Tibial artery (tissue), 4 donors: ENCODE data around the gene POLG2.

ENCODE experiments used
- DNase-seq, 2 donors: peaks; one replicate each; pipeline ENCODE4 v3.0.0-alpha.2; 2019
- H3K27ac ChIP-seq, 2 donors: fragments of 200-600 bp; sonication (generic) in 1 of 2; 1 replicate in 1 of 2; 2 replicates in 1 of 2; pipeline ENCODE4 v1.5.1; 2018 to 2019; ENCODE audit warnings: mild to moderate bottlenecking in 1 of 2
- H3K27me3 ChIP-seq, 2 donors: fragments of 200-600 bp; sonication (generic) in 1 of 2; one replicate each; pipeline versions ENCODE4 v1.5.1 to v1.6.0; 2016 to 2019
- H3K36me3 ChIP-seq, 3 donors: fragments of 200-600 bp; sonication (generic) in 2 of 3; one replicate each; pipeline ENCODE4 v1.5.1; 2016 to 2019; ENCODE audit warnings: mild to moderate bottlenecking in 2 of 3
- H3K4me1 ChIP-seq, 4 donors: fragments of 200-600 bp; sonication (generic) in 2 of 4; 1 replicate in 3 of 4; 2 replicates in 1 of 4; pipeline ENCODE4 v1.5.1; 2016 to 2019
- H3K4me3 ChIP-seq, 2 donors: fragments of 200-600 bp; sonication (generic) in 1 of 2; 1 replicate in 1 of 2; 2 replicates in 1 of 2; pipeline ENCODE4 v1.5.1; 2018 to 2019; ENCODE audit warnings: mild to moderate bottlenecking in 2 of 2
- H3K9me3 ChIP-seq, 3 donors: fragments of 200-600 bp; sonication (generic) in 1 of 3; one replicate each; pipeline ENCODE4 v1.5.1; 2016 to 2019
- intact Hi-C: fragments of 100-400 bp; cut with DNase I; formaldehyde crosslinking; loops from one replicate; pipeline ENCODE4 v1.15.0; 2023; ENCODE audit warnings: low total_unique reads
- TF ChIP-seq, protein P1 (sequence below), 2 experiments: fragments of 200-600 bp in 1 of 2; fragments of 450-650 bp in 1 of 2; IDR thresholded peaks; one replicate each; pipeline ENCODE4 v1.5.1; 2017 to 2019; ENCODE audit warnings: antibody characterized with exemption in 2 of 2, mild to moderate bottlenecking in 1 of 2, moderate library complexity in 1 of 2

POLG2 gene

DNA sequence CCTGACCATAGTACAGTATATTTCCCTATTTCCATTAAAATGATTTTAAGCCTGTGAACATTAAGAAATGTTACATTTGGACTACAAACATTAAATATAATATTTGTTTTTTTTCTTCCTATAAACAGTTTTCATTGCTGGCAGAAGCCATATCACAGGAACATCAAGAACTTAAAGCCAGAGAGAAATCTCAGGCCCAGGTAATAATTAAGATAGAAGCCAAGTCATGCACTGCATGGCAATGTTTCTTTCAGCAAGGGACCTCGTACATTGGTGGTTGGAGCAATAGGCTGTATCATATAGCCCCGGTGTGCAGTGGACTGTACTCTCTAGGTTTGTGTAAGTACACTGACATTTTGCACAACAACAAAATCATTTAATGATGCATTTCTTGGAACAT is 40.1 kb upstream of the POLG2 start:
- TF ChIP-seq, protein P1, sequence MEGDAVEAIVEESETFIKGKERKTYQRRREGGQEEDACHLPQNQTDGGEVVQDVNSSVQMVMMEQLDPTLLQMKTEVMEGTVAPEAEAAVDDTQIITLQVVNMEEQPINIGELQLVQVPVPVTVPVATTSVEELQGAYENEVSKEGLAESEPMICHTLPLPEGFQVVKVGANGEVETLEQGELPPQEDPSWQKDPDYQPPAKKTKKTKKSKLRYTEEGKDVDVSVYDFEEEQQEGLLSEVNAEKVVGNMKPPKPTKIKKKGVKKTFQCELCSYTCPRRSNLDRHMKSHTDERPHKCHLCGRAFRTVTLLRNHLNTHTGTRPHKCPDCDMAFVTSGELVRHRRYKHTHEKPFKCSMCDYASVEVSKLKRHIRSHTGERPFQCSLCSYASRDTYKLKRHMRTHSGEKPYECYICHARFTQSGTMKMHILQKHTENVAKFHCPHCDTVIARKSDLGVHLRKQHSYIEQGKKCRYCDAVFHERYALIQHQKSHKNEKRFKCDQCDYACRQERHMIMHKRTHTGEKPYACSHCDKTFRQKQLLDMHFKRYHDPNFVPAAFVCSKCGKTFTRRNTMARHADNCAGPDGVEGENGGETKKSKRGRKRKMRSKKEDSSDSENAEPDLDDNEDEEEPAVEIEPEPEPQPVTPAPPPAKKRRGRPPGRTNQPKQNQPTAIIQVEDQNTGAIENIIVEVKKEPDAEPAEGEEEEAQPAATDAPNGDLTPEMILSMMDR (IDR thresholded peaks at IDR 0.05), result no peak
- no peak for DNase-seq
- Histone ChIP-seq H3K9me3 (no peaks in the 10 kb centered on the region), H3K4me1 (peaks cover 0 to 4% (median 0%) of the 10 kb centered on the region in 4 donors), H3K4me3 (no peak overlapping the region), H3K27me3 (no peaks in the 10 kb centered on the region), H3K36me3 (peaks cover 68 to 91% (median 77%) of the 10 kb centered on the region in 3 donors), H3K27ac (no peak overlapping the region)
- intact Hi-C loops, result no loop called here

GRCh38 chr17:64535357-64535756 is 38.5 kb upstream of the POLG2 start:
- intact Hi-C loops, result no loop called here
- H3K9me3 ChIP-seq, result no peaks in the 10 kb centered on the region
- H3K27me3 ChIP-seq, result no peaks in the 10 kb centered on the region
- H3K4me1 ChIP-seq, result peaks cover 0 to 4% (median 0%) of the 10 kb centered on the region in 4 donors
- TF ChIP-seq, protein P1 (IDR thresholded peaks at IDR 0.05), result no peak
- H3K36me3 ChIP-seq, result peaks cover 83 to 92% (median 91%) of the 10 kb centered on the region in 3 donors
- no peak overlapping the region for H3K4me3 ChIP-seq
- DNase-seq, result no peak
- no peak overlapping the region for H3K27ac ChIP-seq

- Histone ChIP-seq H3K4me3 (no peak overlapping the region), H3K27ac (no peak overlapping the region), H3K4me1 (peaks cover 0 to 4% (median 0%) of the 10 kb centered on the region in 4 donors), H3K36me3 (peaks cover 94 to 98% (median 94%) of the 10 kb centered on the region in 3 donors), H3K9me3 (no peaks in the 10 kb centered on the region), H3K27me3 (no peaks in the 10 kb centered on the region)
- TF ChIP-seq, protein P1 (IDR thresholded peaks at IDR 0.05), result no peak
- intact Hi-C loops, result no loop called here
- no peak for DNase-seq
Observed at GRCh38 chr17:64534187-64534586, 37.3 kb upstream of the POLG2 start.

GRCh38 chr17:64533784-64534183 is 36.9 kb upstream of the POLG2 start:
- Histone ChIP-seq H3K9me3 (no peaks in the 10 kb centered on the region), H3K27ac (no peak overlapping the region), H3K4me1 (peaks cover 0 to 4% (median 0%) of the 10 kb centered on the region in 4 donors), H3K4me3 (no peak overlapping the region), H3K27me3 (no peaks in the 10 kb centered on the region), H3K36me3 (peaks cover 97 to 98% (median 98%) of the 10 kb centered on the region in 3 donors)
- no peak for DNase-seq
- intact Hi-C loops, result no loop called here
- TF ChIP-seq, protein P1 (IDR thresholded peaks at IDR 0.05), result no peak

DNA sequence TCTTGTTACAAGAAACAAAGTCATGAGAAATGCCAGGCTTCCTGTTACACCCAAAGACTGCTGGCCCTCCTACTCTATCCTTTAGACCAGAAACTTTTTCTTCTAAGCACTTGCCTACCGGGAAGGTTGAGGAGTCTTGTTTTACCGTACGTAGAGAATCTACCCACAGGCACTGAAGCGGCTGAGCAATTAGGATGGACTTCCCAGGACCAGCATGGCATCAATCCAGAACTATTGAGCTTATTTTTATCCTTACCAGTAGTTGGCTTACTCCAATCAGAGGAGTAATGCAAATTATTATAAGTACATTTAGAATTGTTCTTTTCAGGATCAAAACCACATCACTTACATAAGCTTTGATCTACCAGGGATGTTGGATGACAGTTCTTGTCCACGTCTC is 35.6 kb upstream of the POLG2 start:
- intact Hi-C loops, result no loop called here
- no peak for DNase-seq
- Histone ChIP-seq H3K4me3 (no peak overlapping the region), H3K9me3 (no peaks in the 10 kb centered on the region), H3K36me3 (peaks cover 95 to 98% (median 96%) of the 10 kb centered on the region in 3 donors), H3K4me1 (peaks cover 0 to 4% (median 0%) of the 10 kb centered on the region in 4 donors), H3K27ac (peak overlapping the region in 1 of 2 donors; percentile 1), H3K27me3 (no peaks in the 10 kb centered on the region)
- TF ChIP-seq, protein P1 (IDR thresholded peaks at IDR 0.05), result no peak

- H3K9me3 ChIP-seq, result no peaks in the 10 kb centered on the region
- TF ChIP-seq, protein P1 (IDR thresholded peaks at IDR 0.05), result no peak
Observed at GRCh38 chr17:64531955-64532371, 35.1 kb upstream of the POLG2 start.

More at GRCh38 chr17:64531955-64532371, 35.1 kb upstream of the POLG2 start:
- H3K4me3 ChIP-seq, result no peak overlapping the region
- H3K36me3 ChIP-seq, result peaks cover 95 to 98% (median 96%) of the 10 kb centered on the region in 3 donors
- no peaks in the 10 kb centered on the region for H3K27me3 ChIP-seq
- DNase-seq, result no peak
- intact Hi-C loops, result no loop called here
- peaks cover 0 to 4% (median 0%) of the 10 kb centered on the region in 4 donors for H3K4me1 ChIP-seq
- peak overlapping the region in 1 of 2 donors; percentile 1 for H3K27ac ChIP-seq
